Ishikawa (cell line): ENCODE measurements around the gene PRPF40B.

Source experiments
- CREB1 ChIP-seq: IDR thresholded peaks from 2 replicates; pipeline ENCODE4 v1.6.1; 2012; ENCODE audit warnings: low read depth
- EGR1 ChIP-seq: IDR thresholded peaks from 2 replicates; pipeline ENCODE4 v1.6.1; 2012
- EP300 ChIP-seq: IDR thresholded peaks from 2 replicates; pipeline ENCODE4 v1.6.1; 2012; ENCODE audit warnings: borderline replicate concordance
- FOXM1 ChIP-seq: IDR thresholded peaks from 2 replicates; pipeline ENCODE4 v1.6.1; 2012; ENCODE audit warnings: low read depth, borderline replicate concordance
- MAX ChIP-seq: IDR thresholded peaks from 2 replicates; pipeline ENCODE4 v1.6.1; 2012
- NFIC ChIP-seq: IDR thresholded peaks from 2 replicates; pipeline ENCODE4 v1.6.1; 2012
- RAD21 ChIP-seq: IDR thresholded peaks from 2 replicates; pipeline ENCODE4 v1.6.1; 2012; ENCODE audit warnings: low read depth
- REST ChIP-seq: IDR thresholded peaks from 2 replicates; pipeline ENCODE4 v1.6.1; 2012; ENCODE audit warnings: low read depth, mild to moderate bottlenecking
- TAF1 ChIP-seq: IDR thresholded peaks from 2 replicates; pipeline ENCODE4 v1.6.1; 2012; ENCODE audit warnings: low read depth, mild to moderate bottlenecking
- TCF12 ChIP-seq: IDR thresholded peaks from 2 replicates; pipeline ENCODE4 v1.6.1; 2012; ENCODE audit warnings: low read depth
- TEAD4 ChIP-seq: IDR thresholded peaks from 2 replicates; pipeline ENCODE4 v1.6.1; 2012
- USF1 ChIP-seq: IDR thresholded peaks from 2 replicates; pipeline ENCODE4 v1.6.1; 2012
- YY1 ChIP-seq: IDR thresholded peaks from 2 replicates; pipeline ENCODE4 v1.6.1; 2012; ENCODE audit warnings: low read depth
- ZBTB7A ChIP-seq: IDR thresholded peaks from 2 replicates; pipeline ENCODE4 v1.6.1; 2012; ENCODE audit warnings: low read depth

GRCh38 chr12:49673446-49674317 is 50.3 kb downstream of the PRPF40B start:
- TF ChIP-seq EP300 (no peak; the same call in 1 of the 2 replicates), TAF1 (no peak), REST (no peak), USF1 (no peak), TCF12 (peak; percentile 41), MAX (0 out of 2 replicates have a peak, but pooled peaks have one; percentile 47), FOXM1 (no peak), RAD21 (no peak; the same call in 1 of the 2 replicates), CREB1 (peak; percentile 45), ZBTB7A (peak; percentile 69; the same call in 1 of the 2 replicates), EGR1 (no peak), NFIC (peak; percentile 49), TEAD4 (peak; percentile 11; the same call in 1 of the 2 replicates), YY1 (no peak)
